ENCODE results near the gene SGMS1. TPM values are rescaled to one million over a fixed set of nuclear protein-coding genes. Genes with fewer than 3 reads are reported as not detected.
"Not testable (repeated sequence)": the region's sequence is repeated elsewhere in the genome, so short reads cannot be mapped to it uniquely, and the experiment has no call there.

Gene SGMS1
- polyA plus RNA-seq, 1 of the 3 experiments (the other 2 are of a cell fraction): 6.3 TPM

- no peaks in the 10 kb centered on the region for H3F3A ChIP-seq (replicated peaks; ENCODE audit: insufficient read depth)
- H3K4me3 ChIP-seq (ENCODE audit: low read depth in 2 of 2, low read length in 1 of 2): no peak overlapping the region
- H3K36me3 ChIP-seq (replicated peaks in 1 of 2; ENCODE audit: control insufficient read depth in 1 of 2, insufficient read depth in 2 of 2, low read length in 1 of 2): no peaks in the 10 kb centered on the region
- POLR2A ChIA-PET: no interaction called here
- H3K79me2 ChIP-seq (ENCODE audit: insufficient read depth): no peaks in the 10 kb centered on the region; the same call in 1 of the 2 replicates
- H3K4me1 ChIP-seq (ENCODE audit: control insufficient read depth in 1 of 2, insufficient read depth in 2 of 2, low read depth in 1 of 2, low read length in 1 of 2): peaks cover 0 to 3% of the 10 kb centered on the region in 2 experiments; a peak in 1 of 4 replicates
- no peak for DNase-seq
- H3K9ac ChIP-seq: no peak overlapping the region
- no peaks in the 10 kb centered on the region for H3K9me2 ChIP-seq
- H3K27ac ChIP-seq (ENCODE audit: low read depth in 2 of 2, low read length in 1 of 2): no peak overlapping the region
- no peaks in the 10 kb centered on the region for H4K20me1 ChIP-seq (ENCODE audit: insufficient read depth)
- no peaks in the 10 kb centered on the region for H3K9me3 ChIP-seq
- H3K4me2 ChIP-seq: no peak overlapping the region
- H3K27me3 ChIP-seq (ENCODE audit: insufficient read depth): no peaks in the 10 kb centered on the region
- CTCF ChIA-PET: interaction anchor here (0.9 to 1.0 kb wide), 2 partner anchors 10 to 136 kb away, joined by 3 read pairs; no protein-coding TSS in a partner anchor
- no peak overlapping the region for H2AFZ ChIP-seq (ENCODE audit: low read depth)
- TF ChIP-seq MAX (IDR thresholded peaks at IDR 0.05; ENCODE audit: low read depth) (no peak), SIN3A (IDR thresholded peaks at IDR 0.05; ENCODE audit: borderline replicate concordance, low read depth, low read length) (no peak)
- WGBS (ENCODE audit: low lambda C conversion rate): 91% methylated on average over 10 of the region's 10 CpGs
Observed at GRCh38 chr10:50503661-50504320, 120.0 kb downstream of the SGMS1 start.

DNA sequence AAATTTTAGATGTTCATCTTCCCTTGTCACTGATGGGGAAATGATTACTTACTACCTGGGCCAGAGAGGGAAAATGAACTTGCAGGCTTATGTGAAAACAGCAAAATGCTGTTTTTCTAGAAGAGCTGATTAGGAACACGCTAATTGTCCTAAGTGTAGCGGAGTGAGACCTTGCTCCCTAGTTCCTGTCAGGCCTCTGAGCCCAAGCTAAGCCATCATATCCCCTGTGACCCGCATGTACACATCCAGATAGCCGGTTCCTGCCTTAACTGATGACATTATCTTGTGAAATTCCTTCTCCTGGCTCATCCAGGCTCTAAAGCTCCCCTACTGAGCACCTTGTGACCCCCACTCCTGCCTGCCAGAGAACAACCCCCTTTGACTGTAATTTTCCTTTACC lies 120.6 kb downstream of the SGMS1 start:
- H3K9me2 ChIP-seq; DNase-seq; H3F3A ChIP-seq (replicated peaks; ENCODE audit: insufficient read depth); H3K36me3 ChIP-seq (replicated peaks in 1 of 2; ENCODE audit: control insufficient read depth in 1 of 2, insufficient read depth in 2 of 2, low read length in 1 of 2); H3K9ac ChIP-seq; H3K9me3 ChIP-seq; H4K20me1 ChIP-seq (ENCODE audit: insufficient read depth); H3K4me1 ChIP-seq (ENCODE audit: control insufficient read depth in 1 of 2, insufficient read depth in 2 of 2, low read depth in 1 of 2, low read length in 1 of 2); H3K4me3 ChIP-seq (ENCODE audit: low read depth in 2 of 2, low read length in 1 of 2); H3K4me2 ChIP-seq; CTCF ChIA-PET; H3K79me2 ChIP-seq (ENCODE audit: insufficient read depth); H2AFZ ChIP-seq (ENCODE audit: low read depth); POLR2A ChIA-PET; H3K27me3 ChIP-seq (ENCODE audit: insufficient read depth); H3K27ac ChIP-seq (ENCODE audit: low read depth in 2 of 2, low read length in 1 of 2): not testable (repeated sequence)
- 96% methylated on average over 4 of the region's 4 CpGs for WGBS (ENCODE audit: low lambda C conversion rate)

- no peak overlapping the region for H2AFZ ChIP-seq (ENCODE audit: low read depth)
- no peak overlapping the region for H3K9ac ChIP-seq
- H3K27ac ChIP-seq (ENCODE audit: low read depth in 2 of 2, low read length in 1 of 2): no peak overlapping the region
- H3K9me3 ChIP-seq: no peaks in the 10 kb centered on the region
- no peaks in the 10 kb centered on the region for H3K36me3 ChIP-seq (replicated peaks in 1 of 2; ENCODE audit: control insufficient read depth in 1 of 2, insufficient read depth in 2 of 2, low read length in 1 of 2)
- no peak overlapping the region for H3K4me3 ChIP-seq (ENCODE audit: low read depth in 2 of 2, low read length in 1 of 2)
- ChIA-PET POLR2A (interaction anchor here (0.6 to 0.7 kb wide), 2 partner anchors 11 to 57 kb away, joined by 3 to 5 read pairs; no protein-coding TSS in a partner anchor), CTCF (interaction anchor here (0.7 kb wide), 1 partner anchor 249 kb away, joined by 3 read pairs; no protein-coding TSS in a partner anchor)
- WGBS (ENCODE audit: low lambda C conversion rate): 92% methylated on average over 1 of the region's 1 CpG
- DNase-seq: no peak
- H3K27me3 ChIP-seq (ENCODE audit: insufficient read depth): no peaks in the 10 kb centered on the region
- no peak overlapping the region for H3K4me2 ChIP-seq
- H4K20me1 ChIP-seq (ENCODE audit: insufficient read depth): no peaks in the 10 kb centered on the region
- no peaks in the 10 kb centered on the region for H3K9me2 ChIP-seq
- no peaks in the 10 kb centered on the region for H3F3A ChIP-seq (replicated peaks; ENCODE audit: insufficient read depth)
- TF ChIP-seq RCOR1 (IDR thresholded peaks at IDR 0.05; ENCODE audit: low read length) (no peak), FOSL2 (IDR thresholded peaks at IDR 0.05; ENCODE audit: borderline replicate concordance, low read depth) (no peak), TEAD4 (IDR thresholded peaks at IDR 0.05; ENCODE audit: borderline replicate concordance, insufficient read depth) (no peak), RFX5 (IDR thresholded peaks at IDR 0.05; ENCODE audit: low read length) (no peak), RXRA (IDR thresholded peaks at IDR 0.05; ENCODE audit: borderline replicate concordance, low read depth) (no peak), EZH2phosphoT487 (IDR thresholded peaks at IDR 0.05; ENCODE audit: borderline replicate concordance, low read depth) (no peak), MAX (IDR thresholded peaks at IDR 0.05; ENCODE audit: low read depth) (no peak), FOXJ3 (CRISPR knock-in tag; IDR thresholded peaks at IDR 0.05) (no peak), ELF1 (IDR thresholded peaks at IDR 0.05) (no peak), MXI1 (IDR thresholded peaks at IDR 0.05; ENCODE audit: low read depth, low read length) (no peak), NFIC (IDR thresholded peaks at IDR 0.05; ENCODE audit: borderline replicate concordance) (no peak), TCF12 (IDR thresholded peaks at IDR 0.05) (no peak), SIN3A (IDR thresholded peaks at IDR 0.05; ENCODE audit: borderline replicate concordance, low read depth, low read length) (no peak), CTCF (IDR thresholded peaks at IDR 0.05) (no peak), SMC3 (IDR thresholded peaks at IDR 0.05; ENCODE audit: low read depth, low read length) (no peak), CHD2 (IDR thresholded peaks at IDR 0.05; ENCODE audit: low read length, partially characterized antibody) (no peak), USF2 (IDR thresholded peaks at IDR 0.05; ENCODE audit: borderline replicate concordance, low read depth, low read length) (no peak), RAD21 (IDR thresholded peaks at IDR 0.05; ENCODE audit: low read length) (no peak)
- peaks cover 0 to 3% of the 10 kb centered on the region in 2 experiments; a peak in 1 of 4 replicates for H3K4me1 ChIP-seq (ENCODE audit: control insufficient read depth in 1 of 2, insufficient read depth in 2 of 2, low read depth in 1 of 2, low read length in 1 of 2)
- H3K79me2 ChIP-seq (ENCODE audit: insufficient read depth): no peaks in the 10 kb centered on the region
Observed at GRCh38 chr10:50501924-50502452, 121.8 kb downstream of the SGMS1 start.
